ENCODE measurements around the gene KLKB1.
"Not testable (repeated sequence)": the region's sequence is repeated elsewhere in the genome, so short reads cannot be mapped to it uniquely, and the experiment has no call there.

The KLKB1 gene

DNA sequence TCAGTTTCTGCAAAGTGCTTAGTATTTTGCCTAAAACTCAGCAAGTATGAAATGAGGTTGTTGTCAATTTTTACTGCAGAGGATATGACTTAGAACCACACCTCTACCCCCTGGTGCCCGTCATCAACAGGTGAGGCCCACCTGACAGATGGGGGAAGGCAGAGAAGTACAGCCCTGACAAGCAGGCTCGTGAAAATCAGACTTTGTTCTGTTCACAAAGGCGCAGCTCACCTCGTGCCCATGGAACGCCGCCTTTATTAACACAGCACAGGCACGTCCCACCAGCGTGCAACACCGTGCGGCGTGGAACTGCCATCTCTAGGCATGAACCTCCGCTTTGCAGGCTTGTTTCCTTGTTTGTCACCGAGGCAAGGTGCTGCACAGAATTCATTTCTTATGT, 22.6 kb upstream of the KLKB1 start:
- Mint-ChIP-seq H3K36me3 (ENCODE audit: low read depth) (peaks cover 18% of the 10 kb centered on the region), H3K27ac (no peak overlapping the region), H3K27me3 (no peaks in the 10 kb centered on the region), H3K9me3 (peaks cover 4% of the 10 kb centered on the region), H3K4me1 (ENCODE audit: low read depth) (peaks cover 8% of the 10 kb centered on the region), H3K4me3 (no peak overlapping the region)
- DNase-seq = no peak

DNA sequence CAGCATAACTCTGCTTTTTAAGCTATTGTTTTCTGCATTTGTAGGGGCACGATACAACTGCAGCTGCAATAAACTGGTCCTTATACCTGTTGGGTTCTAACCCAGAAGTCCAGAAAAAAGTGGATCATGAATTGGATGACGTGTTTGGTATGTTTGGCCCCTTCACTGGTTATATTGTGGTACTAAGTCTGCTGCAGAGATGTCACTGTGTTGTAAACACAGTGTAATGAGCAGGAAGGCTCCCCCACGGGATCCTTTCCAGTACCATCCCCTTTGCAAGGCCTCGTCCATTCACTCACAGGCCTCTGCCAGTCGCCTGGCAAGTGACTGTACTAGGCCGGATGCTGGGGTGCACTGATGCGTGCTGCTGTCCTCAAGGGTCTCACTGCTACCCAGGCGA, 22.2 kb upstream of the KLKB1 start:
- peaks cover 4% of the 10 kb centered on the region for H3K9me3 Mint-ChIP-seq
- H3K27ac Mint-ChIP-seq = no peak overlapping the region
- DNase-seq = no peak
- H3K4me1 Mint-ChIP-seq (ENCODE audit: low read depth) = peaks cover 8% of the 10 kb centered on the region
- no peaks in the 10 kb centered on the region for H3K27me3 Mint-ChIP-seq
- no peak overlapping the region for H3K4me3 Mint-ChIP-seq
- H3K36me3 Mint-ChIP-seq (ENCODE audit: low read depth) = peaks cover 23% of the 10 kb centered on the region

DNA sequence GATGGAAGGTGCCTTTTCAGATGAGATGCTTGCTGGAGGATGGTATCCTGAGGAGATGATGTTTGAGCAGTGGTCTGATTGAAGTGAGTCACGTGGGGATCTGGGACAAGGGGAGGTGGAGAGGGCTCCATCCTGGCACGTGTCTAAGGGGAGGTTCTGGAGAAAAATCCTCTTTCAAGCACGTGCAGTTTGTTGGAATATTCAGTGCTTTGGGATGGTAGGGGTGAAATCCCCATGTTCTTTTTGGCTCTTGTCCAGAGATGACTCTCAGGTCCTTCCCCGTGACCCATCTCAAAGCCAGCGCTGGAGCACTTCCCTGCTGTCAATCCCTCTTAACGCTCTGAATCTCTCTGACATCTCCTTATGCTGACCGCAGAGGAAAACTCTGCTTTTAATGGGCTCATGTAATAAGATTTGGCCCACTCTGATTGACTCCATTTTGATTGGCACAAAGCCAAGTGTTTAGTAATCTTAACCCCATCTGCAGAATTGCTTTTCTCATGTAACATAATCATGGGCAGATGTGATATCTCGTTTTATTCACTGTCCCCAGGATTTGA, 10.8 kb upstream of the KLKB1 start:
- peaks cover 10% of the 10 kb centered on the region for H3K36me3 Mint-ChIP-seq (ENCODE audit: low read depth)
- no peaks in the 10 kb centered on the region for H3K27me3 Mint-ChIP-seq
- peaks cover 2% of the 10 kb centered on the region for H3K9me3 Mint-ChIP-seq
- H3K27ac Mint-ChIP-seq = no peak overlapping the region
- no peak overlapping the region for H3K4me3 Mint-ChIP-seq
- H3K4me1 Mint-ChIP-seq (ENCODE audit: low read depth) = no peaks in the 10 kb centered on the region
- no peak for DNase-seq

DNA sequence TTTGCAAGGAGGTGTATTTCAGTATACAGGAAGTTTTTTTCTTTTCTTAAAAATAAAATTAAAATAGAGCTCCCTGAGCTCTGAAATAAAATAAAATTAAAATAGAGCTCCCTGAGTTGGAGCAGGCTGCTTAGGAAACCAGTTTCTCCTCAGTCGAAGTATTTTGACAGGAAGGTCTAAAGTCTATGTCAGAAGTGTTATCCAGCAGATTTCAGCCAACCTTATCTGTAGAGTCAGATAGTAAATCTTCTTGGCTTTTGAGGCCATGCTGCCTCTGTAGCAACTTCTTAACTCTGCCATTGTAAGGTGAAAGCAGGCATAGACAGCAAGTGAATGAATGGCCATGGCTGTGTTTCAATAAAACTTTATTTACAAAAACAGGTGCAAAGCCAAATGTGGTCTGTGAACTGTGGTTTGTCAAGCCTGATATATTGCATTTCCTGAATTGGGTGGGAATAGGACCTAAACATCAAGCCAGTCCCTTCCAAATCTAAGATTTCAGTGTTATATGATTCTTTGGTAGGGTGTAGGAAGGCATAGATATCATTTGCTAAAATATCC, 9.5 kb upstream of the KLKB1 start:
- Mint-ChIP-seq H3K36me3 (ENCODE audit: low read depth) (no peaks in the 10 kb centered on the region), H3K27ac (no peak overlapping the region), H3K4me3 (no peak overlapping the region)

DNA sequence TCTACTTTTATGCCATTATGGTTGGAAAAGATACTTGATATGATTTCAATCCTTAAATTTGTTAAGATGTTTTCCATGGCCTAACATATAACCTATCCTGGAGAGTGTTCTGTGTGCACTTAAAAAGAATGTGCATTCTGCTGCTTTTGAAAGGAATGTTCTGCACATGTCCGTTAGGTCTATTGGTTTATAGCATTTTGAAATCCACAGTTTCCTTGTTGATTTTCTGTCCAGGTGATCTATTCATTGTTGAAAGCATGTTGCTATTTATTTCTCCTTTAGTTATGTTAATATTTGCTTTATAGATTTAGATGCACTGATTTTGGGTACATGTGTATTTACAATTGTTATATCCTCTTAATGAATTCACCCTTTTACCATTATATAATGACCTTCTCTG, 5.7 kb upstream of the KLKB1 start:
- no peak overlapping the region for H3K4me3 Mint-ChIP-seq
- H3K27ac Mint-ChIP-seq = no peak overlapping the region
- no peaks in the 10 kb centered on the region for H3K4me1 Mint-ChIP-seq (ENCODE audit: low read depth)
- no peaks in the 10 kb centered on the region for H3K27me3 Mint-ChIP-seq
- DNase-seq = no peak
- peaks cover 23% of the 10 kb centered on the region for H3K36me3 Mint-ChIP-seq (ENCODE audit: low read depth)
- peaks cover 25% of the 10 kb centered on the region for H3K9me3 Mint-ChIP-seq

More for the DNA sequence above, 9.5 kb upstream of the KLKB1 start:
- Mint-ChIP-seq H3K27me3 (no peaks in the 10 kb centered on the region), H3K9me3 (peaks cover 2% of the 10 kb centered on the region), H3K4me1 (ENCODE audit: low read depth) (no peaks in the 10 kb centered on the region)
- DNase-seq = no peak

DNA sequence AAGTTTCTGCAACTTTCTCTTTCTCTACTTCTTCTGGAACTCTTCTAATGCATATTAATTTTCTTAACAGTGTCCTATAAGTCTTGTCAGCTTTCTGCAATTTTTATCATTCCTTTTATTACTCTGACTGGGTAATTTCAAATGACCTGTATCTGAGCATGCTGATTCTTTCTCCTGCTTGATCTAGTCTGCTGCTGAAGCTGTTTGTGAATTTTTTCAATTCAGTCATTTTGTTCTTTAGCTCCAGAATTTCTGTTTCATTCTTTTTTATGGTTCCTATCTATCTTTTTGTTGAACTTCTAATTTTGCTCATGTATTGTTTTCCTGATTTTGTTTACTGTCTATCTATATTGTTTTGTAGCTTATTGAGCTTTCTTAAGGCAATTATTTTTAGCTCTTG, 1.5 kb upstream of the KLKB1 start:
- Mint-ChIP-seq H3K36me3 (ENCODE audit: low read depth) (peaks cover 23% of the 10 kb centered on the region), H3K27me3 (no peaks in the 10 kb centered on the region), H3K9me3 (peaks cover 23% of the 10 kb centered on the region), H3K4me3 (no peak overlapping the region), H3K27ac (no peak overlapping the region), H3K4me1 (ENCODE audit: low read depth) (no peaks in the 10 kb centered on the region)
- DNase-seq = no peak

DNA sequence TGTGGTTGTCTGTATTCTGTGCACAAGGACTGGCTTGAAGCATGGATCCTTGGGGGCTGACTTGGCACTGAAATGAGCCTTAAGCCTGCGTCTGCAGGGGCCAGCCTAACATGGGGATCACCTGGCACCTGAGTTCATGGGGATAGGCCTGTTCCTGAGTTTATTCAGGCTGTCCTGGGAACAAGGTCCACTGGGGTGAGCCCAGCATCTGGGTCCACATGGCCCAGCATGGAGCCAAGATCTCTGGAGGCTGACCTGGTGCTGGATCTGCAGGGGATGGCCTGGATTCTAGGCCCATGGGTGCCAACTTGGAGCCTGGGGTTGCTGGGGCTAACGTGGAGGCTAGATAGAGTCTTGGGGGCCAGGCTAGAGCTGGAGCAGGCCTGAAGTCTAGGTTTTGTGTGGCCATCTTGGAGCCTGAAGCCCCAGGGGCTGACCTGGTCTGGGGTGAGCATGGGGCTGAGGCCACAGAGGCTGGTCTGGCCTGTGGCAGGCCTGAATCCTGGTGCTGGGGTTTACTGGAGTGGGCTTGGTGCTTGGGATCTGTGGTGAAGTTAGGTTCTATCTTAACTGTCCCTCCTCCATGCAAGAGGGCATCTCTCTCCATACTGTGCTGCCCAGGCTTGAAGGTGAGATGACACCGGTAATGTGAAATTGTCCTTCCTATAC, 652 bp upstream of the KLKB1 start:
- Mint-ChIP-seq H3K27me3 (no peaks in the 10 kb centered on the region), H3K9me3 (peaks cover 23% of the 10 kb centered on the region), H3K27ac (no peak overlapping the region), H3K36me3 (ENCODE audit: low read depth) (peaks cover 23% of the 10 kb centered on the region), H3K4me3 (no peak overlapping the region), H3K4me1 (ENCODE audit: low read depth) (no peaks in the 10 kb centered on the region)
- DNase-seq = no peak

DNA sequence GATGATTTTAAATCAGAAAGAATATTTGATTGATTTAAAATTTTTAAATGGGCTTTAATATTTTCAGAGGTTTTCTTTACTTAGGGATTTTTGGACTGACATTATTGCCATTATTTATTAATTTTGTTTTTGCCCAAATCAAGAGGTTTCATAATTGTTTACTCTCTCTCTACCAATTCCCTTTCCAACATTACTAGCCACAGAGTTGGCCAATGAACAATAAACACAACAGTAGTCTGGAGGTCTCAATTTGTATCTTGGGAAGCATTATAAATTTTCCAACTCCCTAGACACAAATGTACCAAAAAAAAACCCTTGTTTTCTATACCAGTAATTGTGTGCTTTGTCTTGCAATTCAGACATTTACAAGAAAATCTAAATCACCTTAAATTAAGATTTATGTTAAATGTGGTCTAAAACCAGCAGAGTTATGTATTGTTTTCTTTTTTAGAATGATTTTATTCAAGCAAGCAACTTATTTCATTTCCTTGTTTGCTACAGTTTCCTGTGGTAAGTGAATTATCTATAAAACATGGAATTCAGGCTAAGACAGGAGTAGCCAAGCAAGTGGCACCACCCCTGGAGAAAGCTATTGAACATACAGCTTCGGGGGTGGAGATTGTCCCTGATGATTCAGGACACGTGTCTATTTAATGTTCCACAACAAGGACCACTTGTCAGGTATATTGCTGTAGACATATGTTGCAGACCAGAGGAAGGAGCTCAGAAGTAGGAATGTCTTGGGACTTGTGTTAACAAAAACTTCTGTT, 622 bp downstream of the KLKB1 start:
- Mint-ChIP-seq H3K27me3 (no peaks in the 10 kb centered on the region), H3K9me3 (peaks cover 23% of the 10 kb centered on the region), H3K4me3 (no peak overlapping the region), H3K36me3 (ENCODE audit: low read depth) (peaks cover 23% of the 10 kb centered on the region), H3K4me1 (ENCODE audit: low read depth) (no peaks in the 10 kb centered on the region), H3K27ac (no peak overlapping the region)
- DNase-seq = no peak

DNA sequence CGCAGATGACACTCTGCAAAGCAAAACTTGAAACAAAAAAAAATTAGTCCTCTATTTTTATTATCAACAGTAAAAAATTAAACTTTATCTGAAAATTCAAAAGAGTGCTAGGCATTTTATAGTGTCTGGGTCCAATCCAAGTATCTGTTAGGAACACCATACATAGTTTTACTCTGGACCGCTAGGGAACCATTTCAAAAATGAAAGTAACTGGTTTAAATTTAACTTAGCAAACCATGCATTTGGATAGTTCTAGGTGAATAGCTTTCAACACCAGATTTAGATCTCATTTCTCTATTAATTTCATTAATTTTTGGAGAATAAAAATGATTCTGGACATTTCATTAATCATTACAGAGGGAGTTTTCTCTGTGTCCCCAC, 1.2 kb downstream of the KLKB1 start:
- Mint-ChIP-seq H3K27ac (no peak overlapping the region), H3K9me3 (peaks cover 17% of the 10 kb centered on the region), H3K27me3 (no peaks in the 10 kb centered on the region), H3K36me3 (ENCODE audit: low read depth) (peaks cover 17% of the 10 kb centered on the region), H3K4me3 (no peak overlapping the region), H3K4me1 (ENCODE audit: low read depth) (no peaks in the 10 kb centered on the region)
- no peak for DNase-seq

DNA sequence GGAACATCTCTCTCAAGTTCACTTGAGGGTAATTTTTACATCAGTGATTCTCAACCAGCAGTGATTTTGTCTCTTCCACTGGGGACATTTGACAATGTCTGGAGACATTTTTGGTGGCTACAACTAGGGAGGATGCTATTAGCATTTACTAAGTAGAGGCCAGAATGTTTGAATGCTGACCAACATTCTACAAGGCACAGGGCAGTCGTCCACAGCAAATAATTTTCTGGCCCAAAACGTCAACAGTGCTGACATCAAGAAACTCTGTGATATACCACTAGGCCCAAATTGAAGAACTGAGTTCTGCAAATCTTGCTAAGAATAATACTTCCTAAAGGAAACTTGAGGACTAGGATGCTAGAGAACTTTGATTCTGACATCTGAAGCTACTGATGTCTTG, 7.1 kb downstream of the KLKB1 start:
- H3K4me3 Mint-ChIP-seq = no peak overlapping the region
- H3K36me3 Mint-ChIP-seq (ENCODE audit: low read depth) = peaks cover 3% of the 10 kb centered on the region
- no peaks in the 10 kb centered on the region for H3K4me1 Mint-ChIP-seq (ENCODE audit: low read depth)
- DNase-seq = no peak
- no peak overlapping the region for H3K27ac Mint-ChIP-seq
- H3K27me3 Mint-ChIP-seq = no peaks in the 10 kb centered on the region
- no peaks in the 10 kb centered on the region for H3K9me3 Mint-ChIP-seq

DNA sequence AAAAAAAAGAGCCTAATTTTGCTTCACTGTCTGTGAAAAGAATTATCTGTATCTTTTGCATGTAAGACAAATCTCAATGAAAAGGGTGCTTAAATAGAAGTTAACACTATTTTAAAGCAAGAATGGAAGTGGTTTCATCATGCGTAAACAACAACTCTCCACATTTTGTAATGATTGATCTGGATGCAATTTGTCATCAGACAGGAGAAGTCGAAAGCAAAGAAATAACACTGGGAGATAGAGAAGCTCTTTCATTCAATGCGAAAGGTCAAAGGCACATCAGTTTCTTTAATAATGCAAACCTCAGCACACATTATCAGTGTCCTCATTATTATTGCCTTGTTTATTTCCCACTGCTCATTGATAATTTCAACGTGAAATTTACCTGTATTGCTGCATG, 8.8 kb downstream of the KLKB1 start:
- Mint-ChIP-seq H3K4me3 (no peak overlapping the region), H3K4me1 (ENCODE audit: low read depth) (no peaks in the 10 kb centered on the region), H3K27ac (no peak overlapping the region), H3K27me3 (no peaks in the 10 kb centered on the region), H3K9me3 (no peaks in the 10 kb centered on the region), H3K36me3 (ENCODE audit: low read depth) (peaks cover 3% of the 10 kb centered on the region)
- no peak for DNase-seq

DNA sequence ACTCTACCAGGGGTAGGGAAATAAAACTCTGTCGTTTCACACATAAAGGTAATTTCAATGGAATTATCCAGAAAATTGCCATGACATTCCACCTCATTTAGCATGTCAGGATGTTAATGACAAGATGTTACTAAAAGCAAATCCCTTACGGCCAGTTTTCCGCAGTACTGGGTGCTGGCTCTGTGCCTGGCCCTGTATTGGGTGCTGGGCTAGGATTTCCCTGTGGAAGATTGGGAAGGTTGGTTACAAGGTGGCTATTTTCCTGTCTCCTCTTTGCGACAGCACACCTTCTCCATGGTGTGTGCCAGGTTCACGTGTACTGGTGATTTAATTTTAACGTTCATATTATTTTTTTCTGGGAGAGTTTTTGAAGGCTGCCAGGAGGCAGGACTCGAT, 13.1 kb downstream of the KLKB1 start:
- H3K27me3 Mint-ChIP-seq = no peaks in the 10 kb centered on the region
- peaks cover 1% of the 10 kb centered on the region for H3K9me3 Mint-ChIP-seq
- H3K27ac Mint-ChIP-seq = no peak overlapping the region
- H3K36me3 Mint-ChIP-seq (ENCODE audit: low read depth) = no peaks in the 10 kb centered on the region
- H3K4me3 Mint-ChIP-seq = no peak overlapping the region
- no peak for DNase-seq
- no peaks in the 10 kb centered on the region for H3K4me1 Mint-ChIP-seq (ENCODE audit: low read depth)

DNA sequence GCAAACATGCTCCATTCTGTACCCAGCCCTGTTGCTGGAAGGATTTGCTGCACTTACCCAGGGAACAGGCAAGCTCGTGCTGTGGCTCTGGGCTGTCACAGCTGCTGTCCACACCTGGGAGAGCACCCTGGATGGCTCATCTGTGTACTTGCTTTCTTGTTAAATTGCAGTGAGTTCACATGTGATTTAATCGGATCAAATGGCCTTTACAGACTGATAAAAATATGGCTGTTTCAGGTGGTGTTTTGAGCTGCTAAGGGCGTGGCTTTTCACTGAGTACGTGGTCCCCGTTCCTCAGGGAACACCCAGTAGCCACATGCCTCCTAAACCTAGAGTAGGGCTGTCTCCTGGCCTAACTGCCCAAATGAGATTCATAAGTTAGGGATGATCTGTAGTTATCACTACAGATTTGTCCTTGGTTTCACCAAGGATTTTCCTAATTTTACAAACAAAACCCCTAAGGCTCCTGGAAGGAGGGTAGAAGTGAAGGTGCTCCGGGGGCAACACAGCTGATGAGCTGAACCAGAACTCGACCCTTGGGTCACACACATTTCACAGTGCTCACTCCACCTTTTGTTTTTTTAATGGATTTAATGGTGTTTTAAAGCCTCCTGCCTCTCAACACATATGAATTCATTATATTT, 13.7 kb downstream of the KLKB1 start:
- Mint-ChIP-seq H3K27ac (no peak overlapping the region), H3K36me3 (ENCODE audit: low read depth) (no peaks in the 10 kb centered on the region), H3K9me3 (peaks cover 5% of the 10 kb centered on the region), H3K4me1 (ENCODE audit: low read depth) (no peaks in the 10 kb centered on the region), H3K27me3 (no peaks in the 10 kb centered on the region), H3K4me3 (no peak overlapping the region)
- no peak for DNase-seq

DNA sequence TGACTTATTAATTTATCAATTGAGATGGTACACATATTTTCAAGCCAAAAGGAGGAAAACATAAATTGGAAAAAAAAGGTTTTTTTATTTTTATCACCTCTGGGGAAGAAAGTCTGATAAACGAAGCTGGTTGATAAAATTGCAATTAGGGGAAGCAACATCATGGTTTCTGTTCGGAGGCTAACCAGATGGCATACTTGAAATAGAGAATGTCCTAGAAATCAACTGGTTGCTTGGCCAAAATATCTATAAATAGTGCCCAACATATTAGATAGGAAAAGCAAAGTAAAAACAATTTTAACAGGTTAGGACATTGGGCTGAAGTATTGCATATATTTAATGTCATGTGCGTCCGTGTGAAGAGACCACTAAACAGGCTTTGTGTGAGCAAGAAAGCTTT, 14.3 kb downstream of the KLKB1 start:
- no peak for DNase-seq
- no peak overlapping the region for H3K27ac Mint-ChIP-seq
- H3K4me1 Mint-ChIP-seq (ENCODE audit: low read depth) = no peaks in the 10 kb centered on the region
- no peak overlapping the region for H3K4me3 Mint-ChIP-seq
- no peaks in the 10 kb centered on the region for H3K36me3 Mint-ChIP-seq (ENCODE audit: low read depth)
- no peaks in the 10 kb centered on the region for H3K27me3 Mint-ChIP-seq
- peaks cover 7% of the 10 kb centered on the region for H3K9me3 Mint-ChIP-seq

DNA sequence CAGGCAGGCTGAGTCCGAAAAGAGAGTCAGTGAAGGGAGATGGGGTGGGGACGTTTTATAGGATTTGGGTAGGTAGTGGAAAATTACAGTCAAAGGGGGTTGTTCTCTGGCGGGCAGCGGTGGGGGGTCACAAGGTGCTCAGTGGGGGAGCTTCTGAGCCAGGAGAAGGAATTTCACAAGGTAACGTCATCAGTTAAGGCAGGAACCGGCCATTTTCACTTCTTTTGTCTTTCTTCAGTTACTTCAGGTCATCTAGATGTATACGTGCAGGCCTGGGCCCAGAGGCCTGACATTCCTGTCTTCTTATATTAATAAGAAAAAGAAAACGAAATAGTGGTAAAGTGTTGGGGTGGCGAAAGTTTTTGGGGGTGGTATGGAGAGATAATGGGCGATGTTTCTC, 14.7 kb downstream of the KLKB1 start:
- not testable (repeated sequence) for H3K36me3 Mint-ChIP-seq (ENCODE audit: low read depth); H3K27ac Mint-ChIP-seq; H3K27me3 Mint-ChIP-seq; H3K4me1 Mint-ChIP-seq (ENCODE audit: low read depth); H3K4me3 Mint-ChIP-seq; H3K9me3 Mint-ChIP-seq; DNase-seq
